Heart left ventricle (tissue), 16 donors: ENCODE data around the gene AFF3. TPM values are rescaled to one million over a fixed set of nuclear protein-coding genes. Genes with fewer than 3 reads are reported as not detected.

ENCODE experiments used
- ATAC-seq, 4 donors: fragments of 200-7000 bp; cut with Tn5 transposase; one replicate each; pipeline ENCODE4 v1.9.1; 2020 to 2022; ENCODE audit warnings: moderate library complexity in 4 of 4, mild to moderate bottlenecking in 3 of 4, moderate number of reproducible peaks in 1 of 4
- DNase-seq, 5 donors: peaks; one replicate each; pipeline ENCODE4 v3.0.0-alpha.2; 2020
- H3K27ac ChIP-seq, 12 donors: fragments of 200-600 bp; sonication (generic) in 4 of 12; one replicate each; pipeline versions ENCODE4 v1.5.0 to v1.8.0; 2016 to 2022; ENCODE audit warnings: mild to moderate bottlenecking in 2 of 12
- H3K27me3 ChIP-seq, 9 donors: fragments of 200-600 bp; sonication (generic) in 2 of 9; one replicate each; pipeline versions ENCODE4 v1.5.1 to v1.8.0; 2016 to 2022; ENCODE audit warnings: mild to moderate bottlenecking in 3 of 9
- H3K36me3 ChIP-seq, 9 donors: fragments of 200-600 bp; sonication (generic) in 2 of 9; one replicate each; pipeline versions ENCODE4 v1.5.0 to v1.8.0; 2018 to 2022; ENCODE audit warnings: mild to moderate bottlenecking in 2 of 9
- H3K4me1 ChIP-seq, 12 donors: fragments of 200-600 bp; sonication (generic) in 4 of 12; one replicate each; pipeline versions ENCODE4 v1.5.0 to v1.8.0; 2016 to 2022; ENCODE audit warnings: mild to moderate bottlenecking in 3 of 12
- H3K4me3 ChIP-seq, 12 donors: fragments of 200-600 bp; sonication (generic) in 4 of 12; one replicate each; pipeline versions ENCODE4 v1.5.0 to v1.8.0; 2017 to 2022; ENCODE audit warnings: mild to moderate bottlenecking in 9 of 12, moderate library complexity in 4 of 12
- H3K9me3 ChIP-seq, 12 donors: fragments of 200-600 bp; sonication (generic) in 4 of 12; one replicate each; pipeline versions ENCODE4 v1.5.0 to v1.8.0; 2016 to 2022; ENCODE audit warnings: mild to moderate bottlenecking in 1 of 12
- CTCF ChIP-seq, 12 donors: fragments of 200-600 bp; sonication (generic) in 4 of 12; IDR thresholded peaks; one replicate each; pipeline versions ENCODE4 v1.5.0 to v1.8.0; 2018 to 2022; ENCODE audit warnings: antibody characterized with exemption in 12 of 12, mild to moderate bottlenecking in 5 of 12
- POLR2A ChIP-seq, 2 donors: fragments of 450-650 bp; IDR thresholded peaks; one replicate each; pipeline ENCODE4 v1.6.1; 2017; ENCODE audit warnings: antibody characterized with exemption in 2 of 2, mild to moderate bottlenecking in 2 of 2, moderate library complexity in 2 of 2
- WGBS, 4 donors: extraction: QIAGEN DNeasy Blood & Tissue Kit in 2 of 4; methylation state at CpG; one replicate each; pipeline versions ENCODE4 v1.1.5 to v1.1.7; 2013 to 2018; 5-methylcytosine and 5-hydroxymethylcytosine counted together
- intact Hi-C, 10 donors: fragments of 100-400 bp; cut with DNase I; formaldehyde crosslinking; loops; one replicate each; pipeline versions ENCODE4 v1.11.1 to v1.14.2; 2022
- polyA plus RNA-seq, 2 donors: library from polyadenylated mRNA; stranded (reverse); fragments of 200-250 nt; gene quantifications; one replicate each; pipeline ENCODE4 v1.2.3, GENCODE V29; 2013
- total RNA-seq, 9 donors: library from RNA; depleted of rRNA in 2 of 9; stranded (reverse); fragments of >200 nt in 2 of 9; fragmentation: NEBNext Ultra II Directional in 3 of 9; extraction: Animal tissue kit (Norgen Biotek cat#: 25700) in 3 of 9; gene quantifications; one replicate each; pipeline versions ENCODE4 v1.1.0 to v1.2.4, GENCODE V29; 2016 to 2023
- donor health status: ischemic (EF 13 %, LVEDD 7.1; RV severe dilation, severe dysfunction).
- donor health status: healthy with polysubstance abuse.
- donor health status: DM: no; HTN: yes; CAD: no.
- donor health status: DM: no; HTN: no; CAD: no.
- donor health status: ischemic (EF 25% LVEDD 6.9; RV normal size, moderate dysfunction).
- donor health status: ischemic (EF 25% LVEDD 5.7; RV mildly dilated, moderate dysfunction).
- donor health status: healthy.
- donor health status: DM: yes; HTN: yes; CAD: no.
- donor health status: ischemic (EF 35%, LVEDD 5.7; RV mildly dilated, moderate dysfunction).
- donor health status: nonischemic (EF 11% LVEDD 7.7; RV severe dilation, severe dysfunction).
- donor health status: DM: yes; HTN: yes; CAD: no.
- donor health status: PGD.
- donor health status: ischemic (EF 29% LVEDD 5.4; RV normal size, mild dysfunction).
- donor health status: nonischemic (EF 23%, LVEDD 6.1; RV moderate dilation, normal function).

AFF3 gene
- total and polyA plus RNA-seq, 11 donors = 1.3 to 15.5 (median 4.7) TPM

- 29 to 51% (median 37%) methylated on average over 7 of the region's 7 CpGs for WGBS, 4 donors
- Histone ChIP-seq H3K4me3 (no peak overlapping the region), H3K27ac (no peak overlapping the region), H3K4me1 (peaks cover 0 to 23% (median 2%) of the 10 kb centered on the region in 12 donors), H3K36me3 (no peaks in the 10 kb centered on the region), H3K9me3 (no peaks in the 10 kb centered on the region), H3K27me3 (no peaks in the 10 kb centered on the region)
- DNase-seq (peak in 1 of 5 donors; percentile 15), ATAC-seq (peak; percentile 62 to 74 (median 68))
- no peak for TF ChIP-seq POLR2A (IDR thresholded peaks at IDR 0.05)
- TF ChIP-seq CTCF (IDR thresholded peaks at IDR 0.05) = no peak
- intact Hi-C loops = loop anchor here in 1 of 10 donors (1.0 kb wide), 1 partner anchor 11 kb away; no protein-coding TSS in a partner anchor
These were observed 201.4 kb downstream of the AFF3 start for GRCh38 chr2:99940963-99941362.

GRCh38 chr2:99939135-99939534, 203.3 kb downstream of the AFF3 start:
- Histone ChIP-seq H3K27ac (no peak overlapping the region), H3K4me1 (peaks cover 0 to 20% (median 2%) of the 10 kb centered on the region in 12 donors), H3K36me3 (no peaks in the 10 kb centered on the region), H3K27me3 (no peaks in the 10 kb centered on the region), H3K9me3 (no peaks in the 10 kb centered on the region), H3K4me3 (no peak overlapping the region)
- intact Hi-C loops = no loop called here
- 73 to 82% (median 79%) methylated on average over 1 of the region's 1 CpG for WGBS, 4 donors
- DNase-seq = no peak
- TF ChIP-seq POLR2A (IDR thresholded peaks at IDR 0.05) (no peak), CTCF (IDR thresholded peaks at IDR 0.05) (no peak)
- no peak for ATAC-seq

- Histone ChIP-seq H3K4me3 (no peak overlapping the region), H3K9me3 (no peaks in the 10 kb centered on the region), H3K4me1 (peaks cover 0 to 13% (median 1%) of the 10 kb centered on the region in 12 donors), H3K36me3 (no peaks in the 10 kb centered on the region), H3K27me3 (no peaks in the 10 kb centered on the region), H3K27ac (no peak overlapping the region)
- no peak for ATAC-seq
- intact Hi-C loops = no loop called here
- DNase-seq = no peak
- TF ChIP-seq POLR2A (IDR thresholded peaks at IDR 0.05) = no peak
- WGBS, 4 donors = 89 to 98% (median 93%) methylated on average over 3 of the region's 3 CpGs
These were observed 204.1 kb downstream of the AFF3 start for GRCh38 chr2:99938250-99938649.

GRCh38 chr2:99936065-99936464, 206.3 kb downstream of the AFF3 start:
- no peaks in the 10 kb centered on the region for H3K36me3 ChIP-seq
- intact Hi-C loops = no loop called here

More at GRCh38 chr2:99936065-99936464, 206.3 kb downstream of the AFF3 start:
- no peak for ATAC-seq
- no peaks in the 10 kb centered on the region for H3K9me3 ChIP-seq
- 66 to 75% (median 74%) methylated on average over 3 of the region's 3 CpGs for WGBS, 4 donors
- TF ChIP-seq CTCF (IDR thresholded peaks at IDR 0.05) (no peak), POLR2A (IDR thresholded peaks at IDR 0.05) (no peak)
- H3K4me3 ChIP-seq = no peak overlapping the region
- H3K27me3 ChIP-seq = no peaks in the 10 kb centered on the region
- peaks cover 0 to 10% (median 0%) of the 10 kb centered on the region in 12 donors for H3K4me1 ChIP-seq
- no peak for DNase-seq
- H3K27ac ChIP-seq = no peak overlapping the region
